HG03469 (cell line): ENCODE data around the gene ZEB2.

Experiments
- ATAC-seq: cut with Tn5 transposase; IDR thresholded peaks from one replicate; pipeline ENCODE4 v1.9.1; 2021; ENCODE audit warnings: mild to moderate bottlenecking, moderate library complexity, moderate number of reproducible peaks; ENCODE audit not compliant: unreplicated experiment

The ZEB2 gene

DNA sequence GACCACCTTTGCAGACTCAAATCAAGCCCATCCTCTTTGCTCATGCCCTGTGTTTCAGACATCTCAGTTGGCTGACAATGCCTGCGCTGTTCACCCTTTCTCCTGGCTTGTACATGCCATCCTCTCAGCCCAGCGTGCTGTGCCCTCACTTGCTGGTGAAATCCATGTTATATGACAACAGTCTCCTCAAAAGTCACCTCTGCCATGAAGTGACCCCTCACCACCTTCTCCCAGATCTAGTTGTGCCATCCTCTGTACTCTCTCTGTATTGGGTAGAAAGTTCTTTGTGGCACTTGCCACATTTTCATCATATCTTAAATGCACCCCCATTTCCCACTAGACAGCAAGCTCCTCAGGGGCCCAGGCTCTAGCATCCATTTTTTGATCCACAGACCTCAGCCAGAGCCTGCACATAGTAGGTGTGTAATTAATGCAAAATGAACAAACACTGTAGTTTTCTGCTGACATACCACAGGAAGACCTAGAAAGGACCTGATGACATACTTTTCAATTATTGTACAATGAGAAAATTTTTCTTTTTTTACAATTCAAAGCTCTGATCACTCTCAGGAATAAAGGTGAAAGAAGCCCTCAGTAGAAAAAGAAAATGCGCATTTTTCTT is 22.8 kb downstream of the ZEB2 start:
- no peak for ATAC-seq

- ATAC-seq, result no peak
These were observed 23.6 kb downstream of the ZEB2 start for GRCh38 chr2:144496092-144496976.

- ATAC-seq, result no peak
These were observed 24.5 kb downstream of the ZEB2 start for GRCh38 chr2:144495227-144496091.

DNA sequence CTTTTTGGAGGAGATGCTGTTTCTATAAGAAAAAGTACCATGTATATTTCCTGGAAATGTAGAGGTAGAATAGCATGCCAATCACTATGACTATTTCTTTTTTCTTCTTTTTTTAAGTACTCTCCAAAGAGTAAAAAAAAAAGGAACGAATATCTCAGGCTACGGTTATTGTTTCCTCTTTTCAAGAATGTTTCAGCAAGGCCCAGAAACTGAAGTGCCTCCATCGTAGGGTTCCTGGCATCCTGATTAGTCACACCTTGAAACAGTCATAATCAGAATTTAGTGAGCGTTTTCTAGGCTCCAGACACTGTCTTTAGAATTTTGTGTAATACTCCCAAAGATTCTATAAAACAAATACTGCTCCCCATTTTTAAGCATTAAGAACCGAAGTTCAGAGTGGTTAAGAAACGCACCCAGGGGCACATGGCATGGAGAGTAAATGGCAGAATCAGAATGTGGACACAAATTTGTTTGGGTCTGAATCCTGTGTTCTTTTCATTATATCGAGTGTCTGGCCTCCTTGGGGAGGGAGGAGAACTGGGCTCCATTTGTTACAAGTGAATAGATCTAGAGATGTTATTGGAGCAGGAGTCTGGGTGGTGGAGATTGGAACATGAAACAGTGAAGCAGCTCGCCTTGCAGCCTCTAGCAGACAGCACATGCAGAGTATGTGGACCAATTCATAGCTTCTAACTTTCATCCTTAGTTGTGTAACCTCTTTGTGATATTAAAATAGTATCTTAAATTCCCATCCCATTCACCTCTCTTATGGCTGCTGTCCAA is 26.7 kb downstream of the ZEB2 start:
- no peak for ATAC-seq

DNA sequence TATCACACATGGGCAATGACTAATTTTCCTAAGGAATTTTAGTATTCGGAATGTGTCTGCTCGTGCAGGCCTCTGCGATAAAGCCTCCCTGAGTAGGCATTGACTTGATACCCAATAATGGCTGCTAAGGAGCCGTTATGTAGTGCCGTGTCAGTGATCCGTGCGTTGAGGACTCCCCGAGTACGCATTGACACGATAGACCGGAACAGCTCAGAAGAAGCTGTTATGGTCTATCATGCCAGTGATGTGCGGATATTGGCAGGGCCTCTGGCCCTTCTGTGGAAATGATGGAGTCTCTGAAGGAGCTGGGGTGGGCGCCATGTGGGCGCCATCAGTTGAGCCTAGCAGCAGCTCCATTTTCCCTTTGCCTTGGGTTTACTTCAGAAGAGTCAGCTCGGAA is 29.1 kb downstream of the ZEB2 start:
- no peak for ATAC-seq

- no peak for ATAC-seq
These were observed 29.9 kb downstream of the ZEB2 start for GRCh38 chr2:144490017-144490416.

GRCh38 chr2:144489315-144489916 is 30.5 kb downstream of the ZEB2 start:
- no peak for ATAC-seq

GRCh38 chr2:144484201-144484948 is 35.5 kb downstream of the ZEB2 start:
- no peak for ATAC-seq

- ATAC-seq, result no peak
These were observed 38.3 kb downstream of the ZEB2 start for GRCh38 chr2:144481666-144482065.

DNA sequence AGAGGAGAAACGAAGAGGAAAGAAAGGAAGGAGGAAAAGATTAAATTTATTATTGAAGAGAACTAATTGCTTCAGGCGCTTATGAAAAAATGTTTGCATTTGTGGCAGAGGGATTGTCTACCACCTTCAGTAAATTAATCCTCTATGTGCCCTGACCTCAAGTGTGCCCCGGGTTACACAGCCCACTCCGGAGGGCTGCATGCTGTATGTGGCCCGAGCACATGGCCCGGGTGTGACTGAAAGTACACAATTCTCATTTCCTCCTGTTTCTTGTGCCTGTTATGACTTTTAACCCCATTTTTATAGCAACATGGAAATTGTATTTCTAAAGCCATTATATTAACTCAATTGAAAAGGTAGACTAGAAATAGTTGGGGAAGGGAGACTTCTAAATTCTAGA is 38.8 kb downstream of the ZEB2 start:
- ATAC-seq, result no peak

DNA sequence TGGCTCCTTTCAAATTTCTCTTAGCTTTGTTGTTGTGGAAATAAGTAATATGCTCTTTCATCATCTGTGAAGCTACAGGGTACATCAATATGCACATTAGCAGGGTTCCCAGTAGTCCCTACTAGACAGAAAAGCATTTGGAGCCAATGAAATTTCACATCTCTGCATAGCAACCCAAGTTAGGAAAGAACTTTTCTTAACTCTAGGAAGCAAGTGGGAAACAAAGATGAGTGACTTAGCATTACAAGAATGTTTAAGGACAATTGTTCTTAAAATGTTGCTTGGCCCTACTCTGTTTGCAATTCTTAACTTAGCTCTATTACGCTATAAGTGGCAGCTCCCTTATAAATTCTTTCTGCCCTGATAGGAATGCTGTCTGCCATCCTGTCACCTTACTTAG is 39.6 kb downstream of the ZEB2 start:
- no peak for ATAC-seq

DNA sequence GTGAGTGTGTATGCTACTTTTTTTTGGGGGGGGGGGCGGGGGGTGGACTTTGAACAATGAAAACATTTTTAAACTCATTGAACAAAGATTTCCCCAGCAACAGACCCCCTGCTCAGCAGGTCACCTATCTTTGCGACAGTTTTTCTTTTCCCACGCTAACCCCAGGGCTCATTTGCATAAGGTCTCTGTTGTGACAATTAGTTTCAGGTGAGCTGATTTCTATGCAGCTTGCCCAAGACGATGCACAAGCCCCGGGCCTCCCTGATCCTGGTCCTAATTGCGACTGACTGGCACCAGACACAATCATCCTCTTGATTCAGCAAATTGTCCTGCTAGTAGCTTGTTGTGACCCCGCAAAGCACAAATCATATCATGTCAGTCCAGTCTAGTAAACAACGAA is 40.3 kb downstream of the ZEB2 start:
- ATAC-seq, result no peak

- no peak for ATAC-seq
These were observed 40.8 kb downstream of the ZEB2 start for GRCh38 chr2:144479138-144479537.

- no peak for ATAC-seq
These were observed 42.0 kb downstream of the ZEB2 start for GRCh38 chr2:144477957-144478311.

DNA sequence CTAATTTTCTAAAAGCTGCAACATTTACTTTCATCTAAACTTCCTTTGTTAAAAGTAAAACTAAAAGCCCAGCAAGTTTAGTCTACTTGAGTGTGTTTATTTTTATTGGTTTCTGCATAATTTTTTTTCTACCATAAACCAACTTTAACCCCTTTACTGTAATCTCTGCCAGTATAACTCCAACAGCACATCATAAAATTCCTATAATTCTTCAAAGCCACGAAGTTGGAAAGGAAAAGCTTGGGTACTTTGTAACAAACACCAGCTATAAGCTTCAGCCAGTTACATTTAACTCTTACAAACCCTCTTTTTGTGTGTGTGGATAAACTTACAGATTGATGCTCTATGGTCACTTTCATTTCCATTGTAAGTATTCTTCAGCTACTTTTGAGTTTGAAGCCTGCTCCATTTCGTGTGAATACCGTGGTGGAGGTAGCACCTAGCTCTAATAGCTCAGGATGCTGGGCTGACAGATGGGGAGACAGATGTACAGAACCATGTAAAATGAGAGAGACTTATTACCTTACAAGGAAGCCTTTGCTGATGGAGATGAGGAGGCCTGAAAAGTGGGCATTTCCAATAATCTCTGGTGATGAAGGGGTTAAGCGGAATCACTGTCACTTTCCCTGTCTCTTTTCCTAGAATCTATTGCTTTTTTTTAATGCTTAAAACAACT is 42.5 kb downstream of the ZEB2 start:
- no peak for ATAC-seq

DNA sequence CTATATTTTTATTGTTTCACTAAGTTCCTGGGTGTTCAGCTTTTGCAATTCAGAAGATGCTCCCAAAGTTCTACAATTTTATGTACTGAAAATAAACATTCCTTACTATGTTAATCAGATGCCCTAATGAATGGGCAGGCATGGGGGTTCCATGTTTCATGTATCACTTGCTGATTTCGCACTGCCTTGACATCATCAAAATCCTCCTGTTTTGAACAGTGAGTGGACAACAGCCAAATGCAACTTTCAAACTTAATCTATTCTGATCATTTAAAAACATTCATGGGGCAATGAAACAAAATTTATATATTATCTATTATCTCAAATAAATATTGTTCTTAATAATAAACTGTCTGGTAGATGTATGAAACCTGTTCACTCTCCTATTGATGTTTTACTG is 43.2 kb downstream of the ZEB2 start:
- no peak for ATAC-seq

DNA sequence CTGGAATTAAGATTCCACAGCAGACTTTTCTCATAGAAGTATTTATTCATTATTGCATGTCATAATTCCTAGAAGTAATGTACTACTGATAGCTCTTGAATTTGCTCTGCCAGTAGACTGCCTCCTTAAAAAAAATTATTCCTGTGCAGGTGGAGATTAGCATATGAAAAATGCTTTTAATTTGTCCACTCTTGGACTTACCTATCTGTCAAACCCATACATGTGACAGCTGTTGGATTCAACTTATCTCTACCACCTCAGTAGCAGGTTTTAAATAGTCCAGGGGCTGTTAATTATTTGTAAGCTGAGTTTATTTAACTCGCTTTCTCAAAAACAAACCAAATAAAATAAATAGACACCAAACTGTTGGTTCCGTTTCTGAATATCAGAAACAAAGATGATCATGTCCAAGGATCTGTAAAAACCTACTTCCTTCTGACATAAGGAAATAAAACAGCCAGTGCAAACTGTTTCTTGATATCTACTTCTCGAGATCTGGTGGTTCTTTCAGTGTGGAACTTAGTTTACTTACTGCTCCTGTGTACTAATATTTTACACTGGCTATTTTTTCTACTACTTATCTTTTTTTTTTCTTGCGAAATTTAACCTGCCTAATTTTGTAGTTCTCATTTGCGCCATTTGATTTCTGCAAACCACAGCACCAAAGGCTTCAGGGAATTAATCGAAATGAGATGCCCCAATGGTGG is 44.2 kb downstream of the ZEB2 start:
- ATAC-seq, result no peak

GRCh38 chr2:144475044-144475443 is 44.9 kb downstream of the ZEB2 start:
- ATAC-seq, result no peak

DNA sequence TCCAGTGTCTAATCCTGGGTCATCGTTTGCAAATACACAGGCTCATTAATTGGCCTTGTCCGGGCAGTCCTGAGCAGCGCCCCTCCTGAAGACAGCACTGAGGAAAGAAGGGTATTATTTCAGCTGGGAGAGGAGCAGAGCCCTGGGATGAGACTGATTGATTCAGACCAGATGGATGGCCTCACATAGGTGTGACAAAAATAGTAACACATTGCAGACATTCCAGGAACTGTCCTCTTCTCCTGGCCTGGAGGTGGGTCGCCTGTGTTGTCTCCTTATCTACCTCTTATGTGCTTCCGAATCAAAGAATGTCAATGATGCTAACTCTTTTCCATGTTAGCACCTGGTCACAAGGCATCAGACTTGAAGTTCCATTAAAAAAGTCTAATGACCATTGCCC is 45.9 kb downstream of the ZEB2 start:
- ATAC-seq, result no peak
